ENCODE data around the gene PVRIG. TPM values are rescaled to one million over a fixed set of nuclear protein-coding genes. Genes with fewer than 3 reads are reported as not detected.
A peak's percentile ranks its signal among the peaks of the same experiment; 100 is the strongest.
"Not testable (repeated sequence)": the region's sequence is repeated elsewhere in the genome, so short reads cannot be mapped to it uniquely, and the experiment has no call there.

Gene PVRIG
- total RNA-seq, 2 donors from 2014 or later, result 0.78 to 4.0 TPM

DNA sequence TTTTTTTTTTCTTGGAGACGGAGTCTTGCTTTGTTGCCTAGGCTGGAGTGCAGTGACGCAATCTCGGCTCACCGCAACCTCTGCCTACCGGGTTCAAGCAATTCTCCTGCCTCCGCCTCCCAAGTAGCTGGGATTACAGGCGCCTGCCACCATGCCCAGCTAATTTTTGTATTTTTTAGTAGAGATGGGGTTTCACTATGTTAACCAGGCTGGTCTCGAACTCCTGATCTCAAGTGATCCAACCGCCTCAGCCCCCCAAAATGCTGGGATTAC is 27.1 kb downstream of the PVRIG start:
- peak overlapping the region in 1 of 4 donors; percentile 41 for H3K27ac ChIP-seq
- H3K36me3 ChIP-seq (replicated peaks in 1 of 2; ENCODE audit: insufficient read depth in 1 of 2, low read depth in 2 of 2); H3K27me3 ChIP-seq; intact Hi-C loops (cut with DNase I); H3K9me3 ChIP-seq; DNase-seq; H3K4me3 ChIP-seq; ATAC-seq: not testable (repeated sequence)
- WGBS, 2 donors, result 92 to 98% methylated on average over 9 of the region's 9 CpGs
- H3K4me1 ChIP-seq, result peaks cover 17% of the 10 kb centered on the region

DNA sequence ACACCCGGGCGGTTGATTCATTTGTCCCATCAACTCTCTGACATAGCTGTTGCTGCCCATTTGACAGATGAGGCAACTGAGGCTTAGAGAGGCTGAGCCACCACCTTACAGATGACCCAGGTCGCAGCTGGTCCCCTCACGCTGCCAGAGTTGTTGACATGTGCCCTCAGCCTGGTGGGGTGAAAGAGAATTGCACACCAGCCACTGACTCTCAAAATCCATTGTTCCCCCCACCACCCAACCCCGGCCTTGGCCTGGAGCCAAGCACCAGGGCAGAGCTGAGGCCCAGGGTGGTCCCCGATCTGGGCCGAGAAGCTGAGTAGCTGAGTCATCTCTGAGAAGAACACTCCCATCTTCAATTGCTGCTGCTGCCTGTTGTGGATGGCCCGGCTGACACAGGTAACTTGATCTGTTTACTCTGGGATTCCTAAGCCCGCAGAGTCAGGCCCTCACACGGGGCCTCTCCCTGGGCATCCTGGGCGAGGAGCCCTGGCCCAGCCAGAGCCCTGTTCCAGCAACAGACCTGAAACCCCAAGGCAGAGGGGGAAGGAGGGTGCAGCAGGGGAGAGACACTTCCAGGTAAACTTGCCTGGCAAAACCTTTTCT is 27.5 kb downstream of the PVRIG start:
- Histone ChIP-seq H3K4me3 (no peak overlapping the region), H3K36me3 (replicated peaks in 1 of 2; ENCODE audit: insufficient read depth in 1 of 2, low read depth in 2 of 2) (no peaks in the 10 kb centered on the region), H3K27me3 (no peaks in the 10 kb centered on the region), H3K27ac (peak overlapping the region in 2 of 4 donors; percentile 38 to 41), H3K4me1 (peaks cover 14% of the 10 kb centered on the region), H3K9me3 (no peaks in the 10 kb centered on the region)
- 55 to 70% methylated on average over 3 to 11 of the region's 11 CpGs for WGBS, 2 donors
- DNase-seq, result peak in 3 of 4 donors; percentile 15 to 32 (median 17)
- peak in 1 of 7 experiments; percentile 9 for TF ChIP-seq CTCF (IDR thresholded peaks at IDR 0.05)
- TF ChIP-seq POLR2A (IDR thresholded peaks at IDR 0.05), result no peak
- intact Hi-C loops (cut with DNase I), result no loop called here
- peak; percentile 63 for ATAC-seq

- H3K36me3 ChIP-seq (replicated peaks in 1 of 2; ENCODE audit: insufficient read depth in 1 of 2, low read depth in 2 of 2), result no peaks in the 10 kb centered on the region
- H3K4me3 ChIP-seq, result no peak overlapping the region
- WGBS, 2 donors, result 91% methylated on average over 8 to 9 of the region's 10 CpGs
- ATAC-seq, result no peak
- peak overlapping the region in 1 of 4 donors; percentile 38 for H3K27ac ChIP-seq
- no peak for DNase-seq
- TF ChIP-seq POLR2A (IDR thresholded peaks at IDR 0.05), result no peak
- no peak for TF ChIP-seq CTCF (IDR thresholded peaks at IDR 0.05)
- peaks cover 13% of the 10 kb centered on the region for H3K4me1 ChIP-seq
- intact Hi-C loops (cut with DNase I), result no loop called here
- H3K9me3 ChIP-seq, result no peaks in the 10 kb centered on the region
- no peaks in the 10 kb centered on the region for H3K27me3 ChIP-seq
These were observed 28.7 kb downstream of the PVRIG start for GRCh38 chr7:100248483-100248882.

- no peaks in the 10 kb centered on the region for H3K9me3 ChIP-seq
- no peaks in the 10 kb centered on the region for H3K36me3 ChIP-seq (replicated peaks in 1 of 2; ENCODE audit: insufficient read depth in 1 of 2, low read depth in 2 of 2)
- WGBS, 2 donors, result 96 to 98% methylated on average over 7 of the region's 7 CpGs
- TF ChIP-seq CTCF (IDR thresholded peaks at IDR 0.05) (no peak), POLR2A (IDR thresholded peaks at IDR 0.05) (no peak)
- intact Hi-C loops (cut with DNase I), result no loop called here
- no peak overlapping the region for H3K27ac ChIP-seq
- no peaks in the 10 kb centered on the region for H3K27me3 ChIP-seq
- DNase-seq (no peak), ATAC-seq (no peak)
- H3K4me3 ChIP-seq, result no peak overlapping the region
- no peaks in the 10 kb centered on the region for H3K4me1 ChIP-seq
These were observed 37.3 kb downstream of the PVRIG start for GRCh38 chr7:100257017-100257416.

DNA sequence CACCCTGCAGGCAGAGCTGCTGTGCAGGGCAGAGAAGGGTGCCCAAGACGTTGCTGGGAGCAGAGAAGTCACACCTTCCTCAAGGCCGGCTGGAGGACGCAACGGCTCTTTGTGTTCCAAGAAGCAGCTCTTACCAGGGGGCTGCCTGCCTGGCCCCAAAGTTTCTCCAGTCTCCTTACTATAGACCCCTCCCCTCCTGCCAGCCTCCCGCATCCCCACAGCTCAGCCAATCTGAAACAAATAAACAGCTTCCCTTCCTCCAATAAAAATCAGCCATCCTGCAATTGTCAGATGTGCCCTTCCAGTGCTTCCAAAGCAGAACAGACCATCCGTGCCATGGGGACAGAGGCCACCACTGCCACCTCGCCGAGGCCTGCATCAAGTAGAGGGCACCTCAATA is 40.2 kb downstream of the PVRIG start:
- intact Hi-C loops (cut with DNase I); H3K4me3 ChIP-seq; ATAC-seq; H3K27ac ChIP-seq; H3K4me1 ChIP-seq; H3K9me3 ChIP-seq; H3K27me3 ChIP-seq; DNase-seq; H3K36me3 ChIP-seq (replicated peaks in 1 of 2; ENCODE audit: insufficient read depth in 1 of 2, low read depth in 2 of 2): not testable (repeated sequence)
- 77 to 80% methylated on average over 5 to 8 of the region's 8 CpGs for WGBS, 2 donors

DNA sequence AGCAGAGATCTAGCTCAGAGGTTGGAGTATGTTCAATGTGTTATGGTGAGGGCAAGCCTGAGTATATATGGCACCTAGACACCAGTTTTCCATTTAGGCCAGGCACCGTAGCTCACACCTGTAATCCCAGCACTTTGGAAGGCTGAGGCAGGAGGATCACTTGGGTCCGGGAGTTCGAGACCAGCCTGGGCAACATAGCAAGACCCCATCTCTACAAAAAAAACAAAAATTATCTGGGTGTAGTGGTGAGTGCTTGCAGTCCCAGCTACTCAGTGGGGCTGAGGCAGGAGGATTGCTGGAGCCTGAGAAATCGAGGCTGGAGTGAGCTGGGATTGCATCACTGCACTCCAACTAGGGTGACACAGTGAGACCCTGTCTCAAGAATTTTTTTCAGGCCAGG is 43.1 kb downstream of the PVRIG start:
- DNase-seq; H3K36me3 ChIP-seq (replicated peaks in 1 of 2; ENCODE audit: insufficient read depth in 1 of 2, low read depth in 2 of 2); intact Hi-C loops (cut with DNase I); H3K4me3 ChIP-seq; H3K9me3 ChIP-seq; ATAC-seq; H3K27me3 ChIP-seq; H3K27ac ChIP-seq: not testable (repeated sequence)
- H3K4me1 ChIP-seq, result peaks cover 23% of the 10 kb centered on the region
- WGBS, 2 donors, result 91 to 96% methylated on average over 3 to 4 of the region's 4 CpGs

GRCh38 chr7:100264223-100264622 is 44.5 kb downstream of the PVRIG start:
- peaks cover 27% of the 10 kb centered on the region for H3K4me1 ChIP-seq
- ATAC-seq; DNase-seq; intact Hi-C loops (cut with DNase I); H3K4me3 ChIP-seq; H3K27me3 ChIP-seq; H3K36me3 ChIP-seq (replicated peaks in 1 of 2; ENCODE audit: insufficient read depth in 1 of 2, low read depth in 2 of 2); H3K9me3 ChIP-seq: not testable (repeated sequence)
- 84 to 92% methylated on average over 3 to 4 of the region's 4 CpGs for WGBS, 2 donors
- peak overlapping the region in 3 of 4 donors; percentile 41 to 75 (median 73) for H3K27ac ChIP-seq

Data from body of pancreas (tissue), 4 donors.